ENCODE data around the gene DIO2.

DNA sequence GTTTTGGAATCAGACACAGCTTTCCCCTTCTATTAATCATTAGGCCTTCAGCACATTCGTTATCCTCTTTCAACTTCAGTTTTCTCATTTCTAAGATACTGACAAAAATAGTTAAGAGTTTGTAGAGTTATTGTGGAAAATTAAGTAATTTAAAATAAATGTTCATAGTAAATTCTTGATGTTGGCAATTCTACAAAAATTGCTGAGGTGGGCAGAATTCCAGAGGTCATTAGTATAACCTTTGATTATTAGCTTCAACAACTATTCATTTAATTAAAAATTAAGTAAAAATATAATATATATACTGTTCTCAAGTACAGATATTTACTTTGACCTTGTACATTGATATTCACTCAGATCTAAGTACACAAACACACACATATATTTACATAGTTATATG is 58.5 kb downstream of the DIO2 start:
- TF ChIP-seq, protein P1, sequence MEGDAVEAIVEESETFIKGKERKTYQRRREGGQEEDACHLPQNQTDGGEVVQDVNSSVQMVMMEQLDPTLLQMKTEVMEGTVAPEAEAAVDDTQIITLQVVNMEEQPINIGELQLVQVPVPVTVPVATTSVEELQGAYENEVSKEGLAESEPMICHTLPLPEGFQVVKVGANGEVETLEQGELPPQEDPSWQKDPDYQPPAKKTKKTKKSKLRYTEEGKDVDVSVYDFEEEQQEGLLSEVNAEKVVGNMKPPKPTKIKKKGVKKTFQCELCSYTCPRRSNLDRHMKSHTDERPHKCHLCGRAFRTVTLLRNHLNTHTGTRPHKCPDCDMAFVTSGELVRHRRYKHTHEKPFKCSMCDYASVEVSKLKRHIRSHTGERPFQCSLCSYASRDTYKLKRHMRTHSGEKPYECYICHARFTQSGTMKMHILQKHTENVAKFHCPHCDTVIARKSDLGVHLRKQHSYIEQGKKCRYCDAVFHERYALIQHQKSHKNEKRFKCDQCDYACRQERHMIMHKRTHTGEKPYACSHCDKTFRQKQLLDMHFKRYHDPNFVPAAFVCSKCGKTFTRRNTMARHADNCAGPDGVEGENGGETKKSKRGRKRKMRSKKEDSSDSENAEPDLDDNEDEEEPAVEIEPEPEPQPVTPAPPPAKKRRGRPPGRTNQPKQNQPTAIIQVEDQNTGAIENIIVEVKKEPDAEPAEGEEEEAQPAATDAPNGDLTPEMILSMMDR (IDR thresholded peaks at IDR 0.05): no peak
- TF ChIP-seq POLR2A (IDR thresholded peaks at IDR 0.05): no peak
- no peak for TF ChIP-seq POLR2AphosphoS5 (IDR thresholded peaks at IDR 0.05)
- no peak for TF ChIP-seq EP300 (IDR thresholded peaks at IDR 0.05)
